ENCODE results near the gene CADPS2.

DNA sequence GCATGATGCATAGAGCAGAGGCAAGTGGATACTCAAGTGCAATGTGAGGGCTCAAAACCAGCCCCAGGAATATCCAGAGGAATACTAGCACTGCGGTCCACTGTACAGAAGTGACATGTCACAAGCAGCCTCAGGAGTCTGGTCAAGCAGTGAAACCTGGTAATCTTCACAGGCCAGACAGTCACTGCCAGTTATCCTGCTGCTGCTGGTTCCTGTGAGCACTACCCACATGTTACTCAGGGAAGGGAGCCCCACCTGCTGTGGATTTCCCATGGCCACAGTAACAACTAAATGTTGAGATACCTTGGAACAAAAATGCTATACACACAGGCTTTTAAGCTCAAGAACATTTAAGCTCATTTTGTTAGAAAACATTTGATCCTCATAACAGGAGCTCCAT, 290.4 kb downstream of the CADPS2 start:
- no peak for TF ChIP-seq MAX (IDR thresholded peaks at IDR 0.05)
- no peak for TF ChIP-seq NFIC (IDR thresholded peaks at IDR 0.05)
- no peak for TF ChIP-seq ZBTB7A (IDR thresholded peaks at IDR 0.05; ENCODE audit: low read depth)
- no peak for TF ChIP-seq EP300 (IDR thresholded peaks at IDR 0.05; ENCODE audit: borderline replicate concordance)
- no peak for TF ChIP-seq TCF12 (IDR thresholded peaks at IDR 0.05; ENCODE audit: low read depth)
- TF ChIP-seq, protein P1, sequence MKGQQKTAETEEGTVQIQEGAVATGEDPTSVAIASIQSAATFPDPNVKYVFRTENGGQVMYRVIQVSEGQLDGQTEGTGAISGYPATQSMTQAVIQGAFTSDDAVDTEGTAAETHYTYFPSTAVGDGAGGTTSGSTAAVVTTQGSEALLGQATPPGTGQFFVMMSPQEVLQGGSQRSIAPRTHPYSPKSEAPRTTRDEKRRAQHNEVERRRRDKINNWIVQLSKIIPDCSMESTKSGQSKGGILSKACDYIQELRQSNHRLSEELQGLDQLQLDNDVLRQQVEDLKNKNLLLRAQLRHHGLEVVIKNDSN (IDR thresholded peaks at IDR 0.05): no peak
- TF ChIP-seq, protein P2, sequence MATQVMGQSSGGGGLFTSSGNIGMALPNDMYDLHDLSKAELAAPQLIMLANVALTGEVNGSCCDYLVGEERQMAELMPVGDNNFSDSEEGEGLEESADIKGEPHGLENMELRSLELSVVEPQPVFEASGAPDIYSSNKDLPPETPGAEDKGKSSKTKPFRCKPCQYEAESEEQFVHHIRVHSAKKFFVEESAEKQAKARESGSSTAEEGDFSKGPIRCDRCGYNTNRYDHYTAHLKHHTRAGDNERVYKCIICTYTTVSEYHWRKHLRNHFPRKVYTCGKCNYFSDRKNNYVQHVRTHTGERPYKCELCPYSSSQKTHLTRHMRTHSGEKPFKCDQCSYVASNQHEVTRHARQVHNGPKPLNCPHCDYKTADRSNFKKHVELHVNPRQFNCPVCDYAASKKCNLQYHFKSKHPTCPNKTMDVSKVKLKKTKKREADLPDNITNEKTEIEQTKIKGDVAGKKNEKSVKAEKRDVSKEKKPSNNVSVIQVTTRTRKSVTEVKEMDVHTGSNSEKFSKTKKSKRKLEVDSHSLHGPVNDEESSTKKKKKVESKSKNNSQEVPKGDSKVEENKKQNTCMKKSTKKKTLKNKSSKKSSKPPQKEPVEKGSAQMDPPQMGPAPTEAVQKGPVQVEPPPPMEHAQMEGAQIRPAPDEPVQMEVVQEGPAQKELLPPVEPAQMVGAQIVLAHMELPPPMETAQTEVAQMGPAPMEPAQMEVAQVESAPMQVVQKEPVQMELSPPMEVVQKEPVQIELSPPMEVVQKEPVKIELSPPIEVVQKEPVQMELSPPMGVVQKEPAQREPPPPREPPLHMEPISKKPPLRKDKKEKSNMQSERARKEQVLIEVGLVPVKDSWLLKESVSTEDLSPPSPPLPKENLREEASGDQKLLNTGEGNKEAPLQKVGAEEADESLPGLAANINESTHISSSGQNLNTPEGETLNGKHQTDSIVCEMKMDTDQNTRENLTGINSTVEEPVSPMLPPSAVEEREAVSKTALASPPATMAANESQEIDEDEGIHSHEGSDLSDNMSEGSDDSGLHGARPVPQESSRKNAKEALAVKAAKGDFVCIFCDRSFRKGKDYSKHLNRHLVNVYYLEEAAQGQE (IDR thresholded peaks at IDR 0.05; ENCODE audit: low read depth): no peak
- no peak for TF ChIP-seq TAF1 (IDR thresholded peaks at IDR 0.05; ENCODE audit: low read depth)
- no peak for TF ChIP-seq CREB1 (IDR thresholded peaks at IDR 0.05; ENCODE audit: low read depth)
- TF ChIP-seq RAD21 (IDR thresholded peaks at IDR 0.05; ENCODE audit: low read depth): no peak
- TF ChIP-seq YY1 (IDR thresholded peaks at IDR 0.05; ENCODE audit: low read depth): no peak
- no peak for TF ChIP-seq CEBPB (IDR thresholded peaks at IDR 0.05)
- no peak for TF ChIP-seq EGR1 (IDR thresholded peaks at IDR 0.05)
